HG02981 (cell line): ENCODE data around the gene DGKQ.
"Not testable (repeated sequence)": the region's sequence is repeated elsewhere in the genome, so short reads cannot be mapped to it uniquely, and the experiment has no call there.

Experiments
- ATAC-seq: cut with Tn5 transposase; IDR thresholded peaks from one replicate; pipeline ENCODE4 v1.9.1; 2021; ENCODE audit warnings: mild to moderate bottlenecking, moderate library complexity; ENCODE audit not compliant: unreplicated experiment

DGKQ gene

GRCh38 chr4:952881-953573 lies 20.3 kb downstream of the DGKQ start:
- ATAC-seq = no peak

DNA sequence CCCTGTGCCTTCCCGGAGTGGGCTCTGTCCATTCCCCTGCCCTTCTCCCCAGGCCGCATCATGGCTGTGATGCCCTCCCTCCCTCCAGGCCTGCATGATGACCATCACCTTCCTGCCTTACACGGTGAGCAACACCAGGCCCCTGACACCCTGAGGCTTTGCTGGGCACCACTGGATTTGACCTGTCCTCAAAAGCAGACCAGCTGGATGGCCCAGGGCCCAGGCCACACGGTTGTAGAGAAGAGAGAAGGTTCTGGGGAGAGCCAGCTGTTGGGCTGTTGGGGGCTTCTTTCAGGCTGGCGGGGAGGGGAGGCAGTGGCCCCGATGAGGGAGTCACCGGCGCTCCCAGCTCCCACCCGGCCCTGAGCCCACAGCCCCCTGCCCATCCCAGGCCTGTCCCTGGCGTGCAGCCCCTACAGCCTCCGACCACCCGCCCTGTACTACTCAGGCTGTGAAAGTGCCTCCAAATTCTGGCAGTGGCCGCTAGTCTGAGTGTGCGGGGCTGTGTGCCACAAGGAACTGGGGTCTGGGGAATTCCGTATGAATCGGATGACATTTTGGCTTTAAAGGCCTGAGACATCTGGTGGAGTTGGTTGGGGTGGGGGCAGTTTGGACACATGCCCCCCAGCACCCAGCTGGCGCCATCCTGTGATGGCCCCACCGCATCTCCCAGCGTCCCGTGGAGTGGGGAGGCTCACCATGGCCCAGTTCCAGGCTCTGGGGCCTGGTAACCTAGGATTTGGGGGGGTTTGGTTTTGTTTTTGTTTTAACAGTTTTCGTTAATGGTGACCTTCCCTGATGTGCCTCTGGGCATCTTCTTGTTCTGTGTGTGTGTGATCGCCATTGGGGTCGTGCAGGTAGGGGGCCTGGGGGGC lies 21.5 kb downstream of the DGKQ start:
- no peak for ATAC-seq

GRCh38 chr4:951186-951585 lies 22.2 kb downstream of the DGKQ start:
- ATAC-seq = no peak

DNA sequence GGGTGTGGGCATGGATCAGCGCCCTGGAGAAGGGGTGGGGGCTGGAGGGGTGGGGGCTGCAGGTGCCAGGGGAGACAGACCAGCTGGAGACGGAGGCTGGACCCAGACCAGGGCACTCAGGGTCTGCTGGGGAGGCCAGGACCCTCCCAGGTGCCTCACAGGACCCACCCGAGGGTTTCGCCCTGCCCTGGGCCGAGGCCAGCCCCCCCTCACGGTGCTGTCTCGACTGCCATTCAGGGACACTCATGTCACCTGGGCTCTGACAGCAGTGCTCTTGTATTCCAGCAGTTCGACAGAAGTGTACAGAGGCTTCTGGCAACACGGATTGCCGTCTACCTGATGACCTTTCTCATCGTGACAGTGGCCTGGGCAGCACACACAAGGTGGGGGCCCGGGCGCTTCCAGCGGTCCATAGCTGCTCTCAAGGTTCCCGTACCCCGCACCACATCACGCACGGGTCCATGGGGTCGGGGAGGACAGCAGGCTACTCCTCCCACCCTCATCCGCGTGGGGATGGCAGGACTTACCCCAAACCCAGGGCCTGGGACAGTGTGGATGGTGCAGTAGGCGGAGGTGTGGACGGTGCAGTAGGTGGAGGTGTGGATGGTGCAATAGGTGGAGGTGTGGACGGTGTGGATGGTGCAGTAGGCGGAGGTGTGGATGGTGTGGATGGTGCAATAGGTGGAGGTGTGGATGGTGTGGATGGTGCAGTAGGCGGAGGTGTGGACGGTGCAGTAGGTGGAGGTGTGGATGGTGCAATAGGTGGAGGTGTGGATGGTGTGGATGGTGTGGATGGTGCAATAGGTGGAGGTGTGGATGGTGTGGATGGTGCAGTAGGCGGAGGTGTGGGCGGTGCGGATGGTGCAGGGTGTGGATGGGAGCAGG lies 23.0 kb downstream of the DGKQ start:
- no peak for ATAC-seq

DNA sequence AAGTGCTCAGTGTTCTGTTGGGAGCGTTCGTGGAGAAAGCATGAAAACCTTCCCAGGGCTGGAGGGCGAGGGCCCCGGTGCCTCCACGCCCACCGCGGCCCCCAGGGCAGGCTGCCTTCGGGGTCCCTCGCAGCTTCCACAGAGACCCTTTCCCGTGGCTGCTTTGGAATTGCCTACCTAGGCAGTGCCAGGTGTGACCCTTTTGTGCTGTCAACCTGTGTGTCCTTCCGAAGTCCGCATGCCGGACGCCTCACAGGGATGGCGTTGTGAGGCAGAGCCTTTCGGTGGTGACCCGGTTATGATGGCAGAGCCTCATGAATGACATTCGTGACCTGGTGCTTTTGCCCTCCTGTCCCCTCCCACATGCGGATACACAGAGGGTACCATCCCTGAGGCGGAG lies 23.7 kb downstream of the DGKQ start:
- ATAC-seq = no peak

DNA sequence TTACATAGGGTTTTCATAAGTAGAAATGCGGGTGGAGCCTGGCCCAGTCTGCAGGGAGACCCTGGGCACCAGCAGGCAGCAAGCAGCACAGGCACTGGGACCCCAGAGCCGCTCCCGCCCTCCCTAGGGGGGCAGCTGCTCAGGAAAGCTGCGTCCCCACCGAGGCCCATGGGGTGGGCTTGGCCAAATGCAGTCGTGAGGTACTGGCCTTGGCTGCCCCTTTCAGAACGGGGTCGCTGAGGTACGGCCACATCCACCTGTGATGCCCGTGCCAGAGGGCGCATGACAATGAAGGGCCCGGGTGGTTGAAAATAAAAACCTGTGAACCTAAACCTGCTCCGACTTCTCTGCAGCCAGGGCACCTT lies 24.5 kb downstream of the DGKQ start:
- ATAC-seq = no peak

DNA sequence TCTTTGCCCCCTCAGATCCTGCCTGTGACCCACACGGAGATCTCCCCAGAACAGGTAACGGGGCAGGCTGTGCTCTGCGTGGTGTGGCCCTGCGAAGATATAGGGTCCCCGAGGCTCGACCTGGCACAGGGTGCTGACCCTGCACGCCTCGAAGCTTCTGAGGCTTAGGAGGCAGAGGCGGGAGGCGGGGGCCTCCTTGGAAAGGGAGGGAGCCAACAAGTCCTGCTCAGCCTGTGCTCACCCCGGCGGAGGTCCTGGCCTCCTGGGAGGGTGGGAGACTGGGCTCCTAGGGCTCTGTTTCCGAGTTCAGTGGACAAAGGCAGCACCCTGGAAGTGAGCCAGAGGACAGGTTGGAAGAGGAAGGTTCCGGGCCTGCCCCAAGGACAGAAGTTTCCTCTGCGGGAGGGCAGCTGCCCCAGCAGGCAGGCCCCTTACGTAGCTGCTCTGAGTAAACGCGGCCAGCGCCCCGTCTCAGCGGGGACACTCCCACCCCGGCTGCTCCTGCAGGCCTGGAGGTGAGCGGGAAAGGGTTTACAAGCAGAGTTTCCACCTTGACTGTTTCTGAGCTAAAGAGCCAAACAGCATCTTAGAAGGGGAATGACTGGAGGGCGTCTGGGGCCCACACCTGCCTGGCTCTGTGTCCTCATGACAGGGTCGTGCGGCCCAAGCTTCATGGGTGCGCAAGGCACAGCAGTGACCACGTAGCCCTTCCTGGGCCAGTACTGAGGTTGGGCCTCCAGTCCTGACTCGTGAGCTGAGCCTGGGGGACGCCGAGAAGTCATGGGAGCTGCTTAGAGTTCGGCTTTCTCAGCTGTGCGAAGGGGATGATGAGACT lies 25.1 kb downstream of the DGKQ start:
- ATAC-seq = no peak

- ATAC-seq = no peak
Measured at GRCh38 chr4:947491-947971, 25.8 kb downstream of the DGKQ start.

- no peak for ATAC-seq
Measured at GRCh38 chr4:946517-947471, 26.6 kb downstream of the DGKQ start.

- no peak for ATAC-seq
Measured at GRCh38 chr4:946103-946450, 27.3 kb downstream of the DGKQ start.

- ATAC-seq = no peak
Measured at GRCh38 chr4:945274-946102, 27.9 kb downstream of the DGKQ start.

GRCh38 chr4:939508-939907 lies 33.9 kb downstream of the DGKQ start:
- not testable (repeated sequence) for ATAC-seq

DNA sequence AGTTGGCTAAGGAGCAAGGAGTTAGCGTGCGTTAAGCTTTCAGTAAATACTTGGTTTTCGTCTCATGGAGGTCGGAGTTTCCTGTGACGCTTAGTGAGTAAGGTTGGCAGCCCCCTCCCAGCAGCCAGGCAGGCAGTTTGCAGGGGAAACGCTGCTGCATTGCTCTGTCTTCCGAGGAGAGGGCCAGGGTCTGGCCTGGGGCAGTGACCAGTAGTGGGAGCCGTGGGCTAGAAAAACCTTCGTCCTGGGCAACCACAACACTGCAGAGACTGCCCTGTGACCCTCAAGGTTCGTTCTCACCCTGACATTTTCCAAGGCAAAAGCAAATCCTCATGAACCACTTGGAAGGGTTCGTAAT lies 40.7 kb downstream of the DGKQ start:
- no peak for ATAC-seq

DNA sequence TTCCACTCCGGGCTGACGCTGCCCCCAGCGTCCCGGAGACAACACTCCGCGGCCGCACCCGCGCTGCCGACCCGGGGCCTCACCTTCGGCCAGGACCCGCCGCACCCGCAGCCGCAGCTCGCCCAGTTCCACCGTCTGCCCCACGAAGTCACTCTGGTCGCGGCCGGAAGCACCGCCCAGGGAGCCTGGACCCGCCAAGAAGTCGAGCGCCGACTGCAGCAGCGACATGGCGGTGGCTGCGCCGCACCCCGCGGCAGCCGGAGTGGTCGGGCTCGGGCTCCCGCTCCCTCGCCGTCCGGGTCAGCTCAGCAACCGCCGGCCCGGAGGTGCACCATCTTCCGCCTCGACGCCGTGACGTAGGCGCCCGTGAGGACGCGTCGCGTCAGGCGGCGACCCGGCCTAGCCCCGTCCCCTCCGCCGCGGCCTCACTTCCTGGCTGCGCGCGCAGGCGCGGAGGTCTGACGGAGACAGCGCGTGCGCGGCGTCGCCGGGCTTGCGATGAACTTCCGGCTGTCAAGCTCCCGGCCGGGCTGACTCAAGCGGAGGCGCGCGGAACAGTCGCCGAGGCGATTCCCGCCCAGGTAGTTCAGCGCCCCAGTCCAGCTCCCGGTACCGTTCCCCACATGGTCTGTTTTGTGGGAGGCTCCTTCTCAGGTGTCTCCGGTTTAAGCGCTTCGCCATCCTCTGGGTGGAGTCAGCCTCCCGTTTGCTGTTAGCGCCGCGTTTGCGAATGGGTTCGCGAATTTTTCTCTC lies 41.2 kb downstream of the DGKQ start, which contains the start of the genes GAK and TMEM175:
GAK (minus strand) TSS at position 357 of the 753 bp plus-strand sequence; CDS start at position 228, 129 bp downstream.
TMEM175 (plus strand) TSS at position 501 of the 753 bp plus-strand sequence. CDS start 15,280 bp downstream, outside the sequence.
- peak; percentile 84 for ATAC-seq

GRCh38 chr4:931194-931959 lies 42.0 kb downstream of the DGKQ start:
- ATAC-seq = peak; percentile 5

DNA sequence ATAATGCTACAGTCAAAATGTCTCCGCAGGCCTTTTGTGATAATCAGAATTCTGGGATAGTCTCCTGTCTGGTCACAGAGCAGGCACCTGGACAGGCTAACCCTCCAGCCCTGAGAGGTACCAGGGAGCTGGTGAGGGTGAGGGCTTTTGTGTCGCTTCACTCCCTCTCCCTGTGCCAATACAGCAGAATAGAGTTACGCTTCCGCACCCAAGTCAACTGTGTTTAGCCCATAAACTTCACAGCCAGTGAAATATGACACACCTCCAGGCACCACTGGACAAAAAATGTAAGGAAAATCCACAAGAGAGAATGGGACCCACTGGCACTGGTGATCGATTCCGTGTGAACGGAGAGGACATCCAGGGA lies 42.6 kb downstream of the DGKQ start:
- ATAC-seq = no peak

GRCh38 chr4:930028-930551 lies 43.3 kb downstream of the DGKQ start:
- no peak for ATAC-seq
